IPS-18c (cell line): Measurements from ENCODE around the gene F11R.
"Not testable (repeated sequence)": the region's sequence is repeated elsewhere in the genome, so short reads cannot be mapped to it uniquely, and the experiment has no call there.

Experiments used
- H3K4me3 ChIP-seq: 2 replicates; pipeline ENCODE4 v1.7.0; 2013; ENCODE audit warnings: low read depth, mild to moderate bottlenecking, low read length, moderate library complexity; ENCODE audit not compliant: insufficient read depth
- H3K9me3 ChIP-seq: one replicate; pipeline ENCODE4 v1.6.1; 2013; ENCODE audit warnings: mild to moderate bottlenecking, low read length, moderate library complexity; ENCODE audit not compliant: control insufficient read depth, insufficient read depth

Gene F11R

DNA sequence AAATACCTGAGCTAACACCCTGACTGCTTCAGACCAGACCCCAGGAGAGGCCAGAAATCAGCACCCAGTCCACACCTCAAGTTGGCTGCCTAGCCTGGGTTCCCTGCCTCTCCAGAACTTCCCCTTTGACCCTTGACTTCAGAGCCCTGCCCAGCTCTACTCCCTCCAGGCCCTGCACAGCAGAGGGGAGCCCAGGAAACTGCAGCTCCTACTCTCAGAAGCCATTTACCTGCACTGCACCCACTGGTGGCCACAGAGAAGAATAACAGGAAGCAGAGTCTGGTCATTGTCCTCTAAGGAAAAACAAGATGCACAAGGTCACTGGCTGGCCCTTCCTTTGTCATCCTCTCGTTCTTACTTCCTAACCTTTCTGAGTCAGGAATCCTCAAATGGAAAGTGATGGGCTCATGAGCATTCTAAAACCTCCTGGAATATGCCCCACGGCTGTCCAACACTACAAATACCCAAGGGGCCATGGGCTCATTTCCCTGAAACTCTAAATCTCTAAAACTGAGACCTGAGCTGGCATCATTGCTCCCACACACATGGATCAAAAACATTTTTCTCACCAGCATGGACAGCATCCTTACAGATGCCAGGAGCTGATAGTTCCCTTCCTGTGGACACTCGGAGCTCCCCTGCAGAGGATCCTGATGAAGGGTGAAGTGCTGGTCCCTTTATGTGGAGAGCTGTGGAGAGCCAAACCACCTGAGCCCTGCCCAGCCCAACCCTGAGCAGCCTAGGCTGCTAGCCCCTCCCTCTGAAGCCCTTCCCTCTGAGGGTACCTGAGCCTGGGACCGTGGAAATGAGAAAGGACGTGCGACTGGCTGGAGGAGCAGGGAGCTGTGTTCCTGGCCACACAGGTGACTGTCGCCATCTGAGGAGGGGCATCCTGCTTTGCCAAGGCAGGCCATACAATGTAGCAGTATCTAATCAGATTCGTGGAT is 66.5 kb downstream of the F11R start, which contains the start of gene ITLN2:
Gene ITLN2 (minus strand): TSS at position 652 of the 947 bp plus-strand sequence. CDS start 68 bp downstream, at position 584.
- no peak within 1 kb of the TSS for H3K4me3 ChIP-seq
- H3K9me3 ChIP-seq = no peaks in the 10 kb centered on the region

DNA sequence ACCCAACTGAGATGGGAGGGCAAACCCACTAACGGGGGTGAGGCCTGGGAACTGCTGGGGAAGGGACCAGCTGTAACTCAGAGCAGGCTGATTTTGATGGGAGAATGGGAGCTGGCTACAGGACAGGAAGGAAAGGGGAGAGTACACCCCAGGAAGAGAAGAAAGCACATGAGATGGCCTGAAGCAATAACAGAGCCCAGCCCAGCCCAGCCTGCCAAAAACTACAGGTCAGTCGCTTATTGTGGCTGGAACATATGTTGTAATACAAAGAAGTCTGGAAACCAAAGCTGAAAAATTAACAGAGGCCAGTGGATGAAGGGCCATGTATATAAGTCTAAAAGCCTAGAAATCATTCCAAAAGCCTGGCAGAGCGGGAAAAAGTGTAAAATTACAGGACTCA is 67.9 kb downstream of the F11R start:
- H3K9me3 ChIP-seq = no peaks in the 10 kb centered on the region
- H3K4me3 ChIP-seq = no peak overlapping the region

DNA sequence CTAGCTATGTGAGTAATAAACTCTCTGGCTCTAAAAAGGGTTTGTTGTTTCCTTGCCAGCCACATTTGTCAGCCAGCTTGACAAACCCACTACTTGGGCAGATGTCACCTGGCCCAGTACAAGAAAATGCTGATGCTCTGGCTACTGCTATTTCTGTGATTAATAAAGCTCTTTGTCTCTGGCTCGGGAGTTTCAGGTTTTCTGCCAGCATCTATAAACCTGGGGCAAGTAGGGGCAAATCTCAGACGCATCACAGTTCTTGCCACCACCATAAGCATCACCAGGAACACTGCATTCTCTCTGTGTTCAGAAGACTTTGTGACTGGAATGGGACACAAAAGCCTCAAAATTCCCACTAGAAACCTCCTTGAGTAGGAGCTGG is 68.8 kb downstream of the F11R start:
- H3K9me3 ChIP-seq = no peaks in the 10 kb centered on the region
- no peak overlapping the region for H3K4me3 ChIP-seq

DNA sequence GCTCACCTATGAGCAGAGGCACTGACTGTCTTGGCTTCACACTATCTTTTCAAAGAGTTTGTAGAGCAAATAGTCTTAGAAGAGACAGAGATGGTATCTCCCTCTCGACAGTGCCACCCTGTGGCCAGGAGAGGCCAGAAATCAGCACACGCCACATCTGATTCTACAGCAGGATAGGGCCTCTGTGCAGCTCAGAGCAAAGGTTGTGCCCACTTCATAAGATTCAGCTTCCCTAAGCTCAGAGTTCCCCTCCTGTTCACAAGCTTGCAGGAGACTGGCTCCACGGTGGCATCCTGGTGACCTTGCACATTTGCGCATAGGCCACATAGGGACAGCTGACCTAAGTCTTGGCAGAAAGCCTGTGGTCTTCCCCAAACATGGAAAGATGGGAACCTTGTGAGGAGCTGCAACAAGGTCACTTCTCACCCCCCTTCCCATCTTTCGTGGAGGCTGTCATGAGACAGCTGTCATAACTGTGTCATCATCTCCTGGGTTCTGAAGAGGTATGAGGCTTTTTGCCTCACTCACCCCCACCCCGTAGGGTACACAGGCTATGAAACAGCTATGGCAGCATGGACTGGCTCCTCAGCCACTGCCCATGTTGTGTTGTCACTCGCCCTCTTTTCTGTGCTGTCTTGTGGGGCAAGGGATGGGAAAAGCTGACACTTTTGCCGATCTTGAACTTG is 69.4 kb downstream of the F11R start:
- no peaks in the 10 kb centered on the region for H3K9me3 ChIP-seq
- no peak overlapping the region for H3K4me3 ChIP-seq

DNA sequence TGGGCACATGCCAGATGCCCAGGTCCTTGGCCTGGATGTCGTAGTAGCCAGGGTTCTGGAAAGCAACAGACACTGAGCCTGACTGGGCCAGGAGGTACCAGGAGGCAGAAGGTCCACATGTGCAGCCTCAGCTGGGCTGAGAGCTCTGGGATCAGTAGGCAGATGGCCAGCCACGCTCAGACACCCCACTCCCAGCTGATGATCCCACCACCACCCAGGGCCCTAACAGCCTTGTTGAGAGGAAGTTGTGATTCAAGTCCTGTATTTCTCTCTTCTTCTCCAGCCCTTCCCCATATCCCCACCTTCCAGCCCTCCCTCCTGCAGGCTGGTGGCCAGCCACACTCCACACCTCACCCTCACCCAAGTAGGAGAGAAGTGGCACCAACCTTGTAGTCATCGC is 70.3 kb downstream of the F11R start:
- H3K4me3 ChIP-seq = no peak overlapping the region
- no peaks in the 10 kb centered on the region for H3K9me3 ChIP-seq

DNA sequence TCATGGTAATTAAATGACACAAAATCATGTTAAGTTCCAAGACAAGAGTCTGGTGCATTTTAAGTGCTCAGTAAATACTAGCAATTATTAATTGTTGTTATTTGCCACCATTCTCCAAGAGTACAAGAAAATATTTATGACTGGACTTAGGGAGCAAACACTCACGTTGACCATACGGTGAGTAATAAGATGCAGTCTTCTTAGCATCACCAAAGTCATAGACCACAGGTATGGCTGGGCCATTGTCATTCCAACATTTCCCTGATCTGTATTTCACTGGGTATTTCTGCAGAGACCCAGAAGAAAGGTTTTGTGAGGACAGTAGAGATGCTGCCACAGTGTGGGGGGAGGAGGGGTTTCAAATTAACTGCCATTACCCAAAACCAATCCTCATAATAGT is 71.1 kb downstream of the F11R start:
- H3K4me3 ChIP-seq = no peak overlapping the region
- H3K9me3 ChIP-seq = no peaks in the 10 kb centered on the region

DNA sequence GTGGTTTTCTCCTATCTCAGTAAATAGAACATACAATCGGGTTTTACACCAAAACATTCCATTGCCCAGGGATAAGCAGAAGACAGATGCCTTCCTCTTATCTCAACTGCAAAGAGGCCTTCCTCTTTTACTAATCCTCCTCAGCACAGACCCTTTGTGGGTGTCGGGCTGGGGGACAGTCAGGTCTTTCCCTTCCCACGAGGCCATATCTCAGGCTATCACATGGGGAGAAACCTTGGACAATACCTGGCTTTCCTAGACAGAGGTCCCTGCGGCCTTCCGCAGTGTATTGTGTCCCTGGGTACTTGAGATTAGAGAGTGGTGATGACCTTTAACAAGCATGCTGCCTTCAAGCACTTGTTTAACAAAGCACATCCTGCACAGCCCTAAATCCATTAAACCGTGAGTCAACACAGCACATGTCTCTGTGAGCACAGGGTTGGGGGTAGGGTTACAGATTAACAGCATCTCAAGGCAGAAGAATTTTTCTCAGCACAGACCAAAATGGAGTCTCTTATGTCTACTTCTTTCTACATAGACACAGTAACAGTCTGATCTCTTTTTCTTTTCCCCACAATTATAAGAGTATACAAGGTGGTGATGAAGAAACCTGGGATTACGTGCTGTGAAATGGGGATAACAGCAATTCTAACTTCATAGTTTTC is 71.6 kb downstream of the F11R start:
- not testable (repeated sequence) for H3K9me3 ChIP-seq, H3K4me3 ChIP-seq

DNA sequence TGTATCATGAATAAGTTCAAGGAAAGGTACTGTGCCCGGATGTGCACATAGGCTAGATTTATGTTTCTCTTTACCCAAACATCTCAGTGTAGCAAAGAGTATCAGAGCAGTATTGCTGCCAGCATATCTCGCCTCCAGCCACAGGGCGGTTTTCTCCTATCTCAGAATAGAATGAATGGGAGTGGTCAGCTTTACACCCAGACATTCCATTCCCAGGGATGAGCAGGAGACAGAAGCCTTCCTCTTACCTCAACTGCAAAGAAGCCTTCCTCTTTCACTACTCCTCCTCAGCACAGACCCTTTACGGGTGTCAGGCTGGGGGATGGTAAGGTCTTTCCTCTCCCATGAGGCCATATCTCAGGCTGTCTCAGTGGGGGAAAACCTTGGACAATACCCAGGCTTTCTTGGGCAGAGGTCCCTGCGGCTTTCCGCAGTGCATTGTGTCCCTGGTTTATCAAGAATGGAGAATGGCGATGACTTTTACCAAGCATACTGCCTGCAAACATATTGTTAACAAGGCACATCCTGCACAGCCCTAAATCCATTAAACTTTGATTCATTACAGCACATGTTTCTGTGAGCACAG is 73.7 kb downstream of the F11R start:
- H3K9me3 ChIP-seq, H3K4me3 ChIP-seq: not testable (repeated sequence)

DNA sequence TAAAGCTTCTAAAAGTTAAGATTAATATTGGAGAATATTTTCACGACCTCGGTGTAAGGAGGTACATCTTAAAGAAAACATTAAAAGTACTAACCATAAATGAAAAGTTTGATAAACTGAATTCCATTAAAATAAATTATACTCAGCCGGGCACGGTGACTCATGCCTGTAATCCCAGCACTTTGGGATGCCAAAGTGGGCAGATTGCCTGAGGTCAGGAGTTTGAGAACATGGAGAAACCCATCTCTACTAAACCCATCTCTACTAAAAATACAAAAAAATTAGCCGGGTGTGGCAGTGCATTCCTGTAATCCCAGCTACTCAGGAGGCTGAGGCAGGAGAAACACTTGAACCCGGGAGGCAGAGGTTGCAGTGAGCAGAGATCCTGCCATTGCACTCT is 75.1 kb downstream of the F11R start:
- H3K4me3 ChIP-seq, H3K9me3 ChIP-seq: not testable (repeated sequence)
